NB4 (cell line): ENCODE measurements around the gene RELA.
"Not testable (repeated sequence)": the region's sequence is repeated elsewhere in the genome, so short reads cannot be mapped to it uniquely, and the experiment has no call there.

Experiments
- CTCF ChIP-seq: IDR thresholded peaks from one replicate; pipeline ENCODE4 v1.5.1; 2012; ENCODE audit warnings: low read depth, low read length
- MAX ChIP-seq: IDR thresholded peaks from 2 replicates; pipeline ENCODE4 v1.6.1; 2011; ENCODE audit warnings: low read depth, low read length
- MYC ChIP-seq: IDR thresholded peaks from 2 replicates; pipeline ENCODE4 v1.6.1; 2011; ENCODE audit warnings: low read depth, low read length
- POLR2A ChIP-seq: IDR thresholded peaks from 2 replicates; pipeline ENCODE4 v1.6.1; 2011; ENCODE audit warnings: mild to moderate bottlenecking; ENCODE audit not compliant: insufficient read length; ENCODE audit errors: extremely low read depth

DNA sequence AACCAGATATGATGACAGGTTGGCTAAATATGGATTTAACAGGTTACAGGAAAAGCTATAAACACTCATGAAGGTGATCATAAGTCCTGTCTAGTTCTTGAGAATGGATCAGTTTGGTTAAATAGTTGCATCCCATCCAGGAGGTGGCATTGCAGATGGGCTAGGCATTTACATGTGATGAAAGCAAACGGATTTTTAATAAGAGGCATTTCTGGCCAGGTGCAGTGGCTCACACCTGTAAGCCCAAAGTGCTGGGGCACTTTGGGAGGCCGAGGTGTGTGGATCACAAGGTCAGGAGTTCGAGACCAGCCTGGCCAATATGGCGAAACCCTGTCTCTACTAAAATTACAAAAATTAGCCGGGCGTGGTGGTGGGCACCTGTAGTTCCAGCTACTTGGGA lies 20.8 kb upstream of the RELA start:
- TF ChIP-seq POLR2A, CTCF, MAX, MYC: not testable (repeated sequence)
